PC-9 (cell line): Measurements from ENCODE around the gene CAP2. TPM values are rescaled to one million over a fixed set of nuclear protein-coding genes. Genes with fewer than 3 reads are reported as not detected.

ENCODE experiments used
- BruUV-seq: library from RNA; stranded (reverse); fragments of 400-500 nt; replicated peaks from 2 replicates; lab custom pipeline; 2021; lab: Mats Ljungman, UMichigan
- CTCF ChIA-PET: fragments of 300-600 bp; sonication (Branson Sonifier 250); formaldehyde crosslinking; loops from one replicate; lab custom pipeline; 2022; ENCODE audit warnings: antibody characterized with exemption; lab: Charles Lee
- POLR2A ChIA-PET: fragments of 300-600 bp; sonication (Branson Sonifier 250); formaldehyde crosslinking; loops from one replicate; lab custom pipeline; 2022; ENCODE audit warnings: antibody characterized with exemption; ENCODE audit not compliant: unreplicated experiment; lab: Charles Lee
- DNase-seq, 2 experiments: peaks; one replicate each; pipeline versions ENCODE4 v3.0.0 to v3.0.0-alpha.2; 2015 to 2022; ENCODE audit warnings: mixed read lengths in 1 of 2
- H2AFZ ChIP-seq: fragments of 200-600 bp; sonication (generic); 2 replicates; pipeline ENCODE4 v1.8.1; 2017; ENCODE audit warnings: antibody characterized with exemption
- H3F3A ChIP-seq: fragments of 200-600 bp; sonication (generic); 2 replicates; pipeline ENCODE4 v1.8.1; 2017; ENCODE audit warnings: antibody characterized with exemption, mild to moderate bottlenecking, low read depth; ENCODE audit not compliant: insufficient read depth
- H3K27ac ChIP-seq: fragments of 200-600 bp; sonication (generic); 2 replicates; pipeline ENCODE4 v1.6.1; 2016; ENCODE audit warnings: mixed run types
- H3K27me3 ChIP-seq: fragments of 200-600 bp; sonication (generic); 2 replicates; pipeline ENCODE4 v1.6.1; 2016; ENCODE audit warnings: low read depth, mixed run types; ENCODE audit not compliant: insufficient read depth
- H3K36me3 ChIP-seq: fragments of 200-600 bp; sonication (generic); 2 replicates; pipeline ENCODE4 v1.6.1; 2016; ENCODE audit warnings: low read depth, mixed run types
- H3K4me1 ChIP-seq: fragments of 200-600 bp; sonication (generic); replicated peaks from 2 replicates; pipeline ENCODE4 v1.6.1; 2016; ENCODE audit warnings: mixed run types; ENCODE audit not compliant: insufficient read depth
- H3K4me2 ChIP-seq: fragments of 200-600 bp; sonication (generic); 2 replicates; pipeline ENCODE4 v1.6.1; 2017; ENCODE audit warnings: mixed run types
- H3K4me3 ChIP-seq: fragments of 200-600 bp; sonication (generic); 2 replicates; pipeline ENCODE4 v1.6.1; 2016; ENCODE audit warnings: mixed run types
- H3K79me2 ChIP-seq: fragments of 200-600 bp; sonication (generic); 2 replicates; pipeline ENCODE4 v1.6.1; 2017; ENCODE audit warnings: low read depth, mixed run types
- H3K9me2 ChIP-seq: fragments of 200-600 bp; sonication (generic); 2 replicates; pipeline ENCODE4 v1.8.1; 2017; ENCODE audit warnings: mild to moderate bottlenecking; ENCODE audit not compliant: insufficient read depth
- H3K9me3 ChIP-seq: fragments of 200-600 bp; sonication (generic); 2 replicates; pipeline ENCODE4 v1.8.1; 2016; ENCODE audit warnings: low read depth; ENCODE audit not compliant: insufficient read depth
- H4K20me1 ChIP-seq: fragments of 200-600 bp; sonication (generic); 2 replicates; pipeline ENCODE4 v1.8.1; 2017; ENCODE audit not compliant: insufficient read depth
- EZH2 ChIP-seq: fragments of 200-600 bp; sonication (generic); IDR thresholded peaks from 2 replicates; pipeline ENCODE4 v1.8.0; 2017; ENCODE audit warnings: antibody characterized with exemption, low read depth
- intact Hi-C: fragments of 100-400 bp; cut with micrococcal nuclease; formaldehyde crosslinking; loops from one replicate; pipeline ENCODE4 v1.10.0; 2022; ENCODE audit not compliant: unreplicated experiment
- total RNA-seq: library from RNA; stranded (reverse); gene quantifications from 2 replicates; pipeline ENCODE4 v1.2.3, GENCODE V29; 2021
- TF ChIP-seq, protein P1 (sequence below): fragments of 200-600 bp; sonication (generic); conservative IDR thresholded peaks from 2 replicates; pipeline ENCODE4 v1.6.1; 2017; ENCODE audit warnings: mixed run types, antibody characterized with exemption, mild to moderate bottlenecking, moderate library complexity

Gene CAP2
- total RNA-seq, 1 experiment from 2014 or later, result 12.0 TPM

GRCh38 chr6:17501442-17501841 is 108.0 kb downstream of the CAP2 start:
- Histone ChIP-seq H3K9me2 (no peaks in the 10 kb centered on the region), H3K4me3 (no peak overlapping the region), H4K20me1 (no peaks in the 10 kb centered on the region), H3K27ac (no peak overlapping the region), H3K4me1 (no peaks in the 10 kb centered on the region), H3F3A (no peaks in the 10 kb centered on the region), H3K9me3 (no peaks in the 10 kb centered on the region), H3K27me3 (no peaks in the 10 kb centered on the region), H3K4me2 (no peak overlapping the region), H2AFZ (no peak overlapping the region), H3K36me3 (no peaks in the 10 kb centered on the region), H3K79me2 (no peaks in the 10 kb centered on the region)
- POLR2A ChIA-PET, result no interaction called here
- DNase-seq, result no peak
- no TSS peak for BruUV-seq
- CTCF ChIA-PET, result interaction anchor here (0.6 kb wide), 1 partner anchor 251 kb away, joined by 4 read pairs; no protein-coding TSS in a partner anchor
- intact Hi-C loops, result no loop called here
- TF ChIP-seq, protein P1, sequence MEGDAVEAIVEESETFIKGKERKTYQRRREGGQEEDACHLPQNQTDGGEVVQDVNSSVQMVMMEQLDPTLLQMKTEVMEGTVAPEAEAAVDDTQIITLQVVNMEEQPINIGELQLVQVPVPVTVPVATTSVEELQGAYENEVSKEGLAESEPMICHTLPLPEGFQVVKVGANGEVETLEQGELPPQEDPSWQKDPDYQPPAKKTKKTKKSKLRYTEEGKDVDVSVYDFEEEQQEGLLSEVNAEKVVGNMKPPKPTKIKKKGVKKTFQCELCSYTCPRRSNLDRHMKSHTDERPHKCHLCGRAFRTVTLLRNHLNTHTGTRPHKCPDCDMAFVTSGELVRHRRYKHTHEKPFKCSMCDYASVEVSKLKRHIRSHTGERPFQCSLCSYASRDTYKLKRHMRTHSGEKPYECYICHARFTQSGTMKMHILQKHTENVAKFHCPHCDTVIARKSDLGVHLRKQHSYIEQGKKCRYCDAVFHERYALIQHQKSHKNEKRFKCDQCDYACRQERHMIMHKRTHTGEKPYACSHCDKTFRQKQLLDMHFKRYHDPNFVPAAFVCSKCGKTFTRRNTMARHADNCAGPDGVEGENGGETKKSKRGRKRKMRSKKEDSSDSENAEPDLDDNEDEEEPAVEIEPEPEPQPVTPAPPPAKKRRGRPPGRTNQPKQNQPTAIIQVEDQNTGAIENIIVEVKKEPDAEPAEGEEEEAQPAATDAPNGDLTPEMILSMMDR, result no peak
- TF ChIP-seq EZH2, result no peak

- H3K4me3 ChIP-seq, result no peak overlapping the region
- H3K9me3 ChIP-seq, result no peaks in the 10 kb centered on the region
- no peak for DNase-seq
- H4K20me1 ChIP-seq, result no peaks in the 10 kb centered on the region
- H2AFZ ChIP-seq, result no peak overlapping the region
- H3K27ac ChIP-seq, result no peak overlapping the region
- no peaks in the 10 kb centered on the region for H3F3A ChIP-seq
- CTCF ChIA-PET, result interaction anchor here (0.5 to 0.6 kb wide), 3 partner anchors 19 to 250 kb away, joined by 3 to 5 read pairs (median 4); no protein-coding TSS in a partner anchor
- H3K4me2 ChIP-seq, result no peak overlapping the region
- H3K9me2 ChIP-seq, result no peaks in the 10 kb centered on the region
- TF ChIP-seq, protein P1, result no peak
- TF ChIP-seq EZH2, result no peak
- POLR2A ChIA-PET, result no interaction called here
- H3K36me3 ChIP-seq, result no peaks in the 10 kb centered on the region
- no peaks in the 10 kb centered on the region for H3K4me1 ChIP-seq
- no peaks in the 10 kb centered on the region for H3K79me2 ChIP-seq
- H3K27me3 ChIP-seq, result no peaks in the 10 kb centered on the region
- BruUV-seq, result no TSS peak
- intact Hi-C loops, result no loop called here
Measured at GRCh38 chr6:17501982-17502704, 108.7 kb downstream of the CAP2 start.

- H3K4me1 ChIP-seq, result no peaks in the 10 kb centered on the region
- no peaks in the 10 kb centered on the region for H4K20me1 ChIP-seq
- no peak for TF ChIP-seq EZH2
- TF ChIP-seq, protein P1, result no peak
- no peaks in the 10 kb centered on the region for H3F3A ChIP-seq
- ChIA-PET POLR2A (interaction anchor here (0.7 kb wide), 1 partner anchor 224 kb away, joined by 42 read pairs; no protein-coding TSS in a partner anchor), CTCF (interaction anchor here (0.6 kb wide), 1 partner anchor 178 kb away, joined by 5 read pairs; no protein-coding TSS in a partner anchor)
- H3K9me2 ChIP-seq, result no peaks in the 10 kb centered on the region
- no peak overlapping the region for H3K27ac ChIP-seq
- DNase-seq, result no peak
- H3K36me3 ChIP-seq, result no peaks in the 10 kb centered on the region
- no peak overlapping the region for H3K4me2 ChIP-seq
- no peaks in the 10 kb centered on the region for H3K27me3 ChIP-seq
- intact Hi-C loops, result no loop called here
- H2AFZ ChIP-seq, result no peak overlapping the region
- no TSS peak for BruUV-seq
- no peak overlapping the region for H3K4me3 ChIP-seq
- no peaks in the 10 kb centered on the region for H3K79me2 ChIP-seq
- no peaks in the 10 kb centered on the region for H3K9me3 ChIP-seq
Measured at GRCh38 chr6:17503051-17503450, 109.7 kb downstream of the CAP2 start.
